ENCODE results near the gene CCDC54.

- TF ChIP-seq EZH2 (IDR thresholded peaks at IDR 0.05; ENCODE audit: borderline replicate concordance) = no peak
- no peak for TF ChIP-seq CTCF (IDR thresholded peaks at IDR 0.05; ENCODE audit: poor library complexity)
These were observed 30.7 kb upstream of the CCDC54 start for GRCh38 chr3:107346564-107346963.

Data from hepatocyte (in vitro differentiated cells).